ENCODE data around the gene MSI2.

- TF ChIP-seq YY1 (IDR thresholded peaks at IDR 0.05; ENCODE audit: low read depth): no peak
- TF ChIP-seq NFIC (IDR thresholded peaks at IDR 0.05): no peak
- TF ChIP-seq TAF1 (IDR thresholded peaks at IDR 0.05; ENCODE audit: low read depth): no peak
- TF ChIP-seq RAD21 (IDR thresholded peaks at IDR 0.05; ENCODE audit: low read depth): no peak
- TF ChIP-seq TCF12 (IDR thresholded peaks at IDR 0.05; ENCODE audit: low read depth): no peak
- TF ChIP-seq CEBPB (IDR thresholded peaks at IDR 0.05): no peak
- no peak for TF ChIP-seq TEAD4 (IDR thresholded peaks at IDR 0.05)
- no peak for TF ChIP-seq FOXM1 (IDR thresholded peaks at IDR 0.05; ENCODE audit: borderline replicate concordance, low read depth)
- no peak for TF ChIP-seq EP300 (IDR thresholded peaks at IDR 0.05; ENCODE audit: borderline replicate concordance)
Measured at GRCh38 chr17:57327176-57327970, 71.0 kb downstream of the MSI2 start.

All from Ishikawa (cell line).